Upper lobe of left lung (tissue), 6 donors: ENCODE measurements around the gene TMEM106C. TPM values are rescaled to one million over a fixed set of nuclear protein-coding genes. Genes with fewer than 3 reads are reported as not detected.
A peak's percentile ranks its signal among the peaks of the same experiment; 100 is the strongest.

Source experiments
- ATAC-seq, 2 donors: fragments of 200-7000 bp; cut with Tn5 transposase; one replicate each; pipeline ENCODE4 v1.9.1; 2022; ENCODE audit warnings: mild to moderate bottlenecking in 2 of 2, moderate library complexity in 2 of 2; ENCODE audit not compliant: low FRiP score in 2 of 2
- DNase-seq, 2 donors: peaks; one replicate each; pipeline ENCODE4 v3.0.0-alpha.2; 2019 to 2020
- H3K27ac ChIP-seq, 4 donors: fragments of 200-600 bp; sonication (generic); one replicate each; pipeline ENCODE4 v1.5.1; 2016 to 2019
- H3K27me3 ChIP-seq, 4 donors: fragments of 200-600 bp; sonication (generic); one replicate each; pipeline ENCODE4 v1.5.1; 2017 to 2019
- H3K36me3 ChIP-seq, 4 donors: fragments of 200-600 bp; sonication (generic); one replicate each; pipeline ENCODE4 v1.5.1; 2016 to 2019
- H3K4me1 ChIP-seq, 4 donors: fragments of 200-600 bp; sonication (generic); one replicate each; pipeline ENCODE4 v1.5.1; 2018 to 2019
- H3K4me3 ChIP-seq, 4 donors: fragments of 200-600 bp; sonication (generic); one replicate each; pipeline ENCODE4 v1.5.1; 2017 to 2019; ENCODE audit warnings: mild to moderate bottlenecking in 2 of 4, moderate library complexity in 1 of 4
- H3K9me3 ChIP-seq, 4 donors: fragments of 200-600 bp; sonication (generic); one replicate each; pipeline ENCODE4 v1.5.1; 2018 to 2019
- CTCF ChIP-seq, 6 experiments: fragments of 450-650 bp in 4 of 6; fragments of 200-600 bp in 2 of 6; sonication (generic) in 2 of 6; IDR thresholded peaks; one replicate each; pipeline ENCODE4 v1.5.1; 2016 to 2019; ENCODE audit warnings: antibody characterized with exemption in 6 of 6
- EP300 ChIP-seq, 4 donors: sonication (generic); formaldehyde crosslinking; IDR thresholded peaks; one replicate each; pipeline ENCODE4 v1.5.1; 2017; ENCODE audit warnings: antibody characterized with exemption in 4 of 4, control low read depth in 2 of 4
- POLR2A ChIP-seq, 4 donors: fragments of 450-650 bp; IDR thresholded peaks; one replicate each; pipeline ENCODE4 v1.5.1; 2016 to 2017; ENCODE audit warnings: antibody characterized with exemption in 4 of 4, mild to moderate bottlenecking in 2 of 4
- POLR2AphosphoS5 ChIP-seq, 2 donors: sonication (generic); formaldehyde crosslinking; IDR thresholded peaks; one replicate each; pipeline ENCODE4 v1.5.1; 2017; ENCODE audit warnings: antibody characterized with exemption in 2 of 2
- WGBS, 2 donors: methylation state at CpG; one replicate each; pipeline ENCODE4 v1.1.5; 2017 to 2018; 5-methylcytosine and 5-hydroxymethylcytosine counted together
- total RNA-seq, 6 donors: library from RNA; depleted of rRNA in 4 of 6; stranded (reverse); fragments of >200 nt in 4 of 6; gene quantifications; one replicate each; pipeline versions ENCODE4 v1.1.0 to v1.2.1, GENCODE V29; 2016 to 2021
- donor health status: DM: no; HTN: no; CAD: no; lungs with moderate emphysema.
- donor health status: DM: no; HTN: yes; CAD: no; lungs with severe emphysema.

The TMEM106C gene
- total RNA-seq, 6 donors from 2014 or later, result 32.8 to 90.6 (median 38.5) TPM

- no peak for TF ChIP-seq POLR2A (IDR thresholded peaks at IDR 0.05)
- H3K36me3 ChIP-seq, result no peaks in the 10 kb centered on the region
- no peak overlapping the region for H3K27ac ChIP-seq
- peaks cover 0 to 6% (median 1%) of the 10 kb centered on the region in 4 donors for H3K27me3 ChIP-seq
- H3K4me3 ChIP-seq, result no peak overlapping the region
- 70 to 79% methylated on average over 6 of the region's 6 CpGs for WGBS, 2 donors
- no peaks in the 10 kb centered on the region for H3K9me3 ChIP-seq
- H3K4me1 ChIP-seq, result peaks cover 0 to 9% (median 3%) of the 10 kb centered on the region in 4 donors
- DNase-seq (no peak), ATAC-seq (no peak)
These were observed 24.3 kb upstream of the TMEM106C start for GRCh38 chr12:47939009-47939601.

- 78 to 89% methylated on average over 10 of the region's 10 CpGs for WGBS, 2 donors
- TF ChIP-seq POLR2A (IDR thresholded peaks at IDR 0.05), result no peak
- no peak for TF ChIP-seq CTCF (IDR thresholded peaks at IDR 0.05)
- no peak for TF ChIP-seq POLR2AphosphoS5 (IDR thresholded peaks at IDR 0.05)
- TF ChIP-seq EP300 (IDR thresholded peaks at IDR 0.05), result no peak
- ATAC-seq, result no peak
- Histone ChIP-seq H3K9me3 (no peaks in the 10 kb centered on the region), H3K4me3 (no peak overlapping the region), H3K4me1 (peaks cover 0 to 9% (median 3%) of the 10 kb centered on the region in 4 donors), H3K27ac (no peak overlapping the region), H3K27me3 (peaks cover 0 to 6% (median 1%) of the 10 kb centered on the region in 4 donors), H3K36me3 (no peaks in the 10 kb centered on the region)
- DNase-seq, result peak in 1 of 2 donors; percentile 12
These were observed 22.5 kb upstream of the TMEM106C start for GRCh38 chr12:47940773-47941474.

- no peak for ATAC-seq
- no peaks in the 10 kb centered on the region for H3K36me3 ChIP-seq
- H3K4me3 ChIP-seq, result no peak overlapping the region
- H3K4me1 ChIP-seq, result peaks cover 0 to 9% (median 3%) of the 10 kb centered on the region in 4 donors
- peaks cover 0 to 6% (median 1%) of the 10 kb centered on the region in 4 donors for H3K27me3 ChIP-seq
- TF ChIP-seq CTCF (IDR thresholded peaks at IDR 0.05) (no peak), POLR2A (IDR thresholded peaks at IDR 0.05) (no peak), EP300 (IDR thresholded peaks at IDR 0.05) (no peak), POLR2AphosphoS5 (IDR thresholded peaks at IDR 0.05) (no peak)
- H3K27ac ChIP-seq, result no peak overlapping the region
- H3K9me3 ChIP-seq, result no peaks in the 10 kb centered on the region
- peak in 1 of 2 donors; percentile 14 for DNase-seq
- 78 to 84% methylated on average over 9 of the region's 9 CpGs for WGBS, 2 donors
These were observed 22.0 kb upstream of the TMEM106C start for GRCh38 chr12:47941475-47941780.

- no peak overlapping the region for H3K27ac ChIP-seq
These were observed 21.4 kb upstream of the TMEM106C start for GRCh38 chr12:47941871-47942613.

More at GRCh38 chr12:47941871-47942613, 21.4 kb upstream of the TMEM106C start:
- peak; percentile 4 to 78 for DNase-seq
- WGBS, 2 donors, result 33 to 49% methylated on average over 22 to 39 of the region's 40 CpGs
- Histone ChIP-seq H3K4me1 (peaks cover 0 to 15% (median 4%) of the 10 kb centered on the region in 4 donors), H3K27me3 (peaks cover 0 to 6% (median 1%) of the 10 kb centered on the region in 4 donors), H3K4me3 (no peak overlapping the region), H3K9me3 (no peaks in the 10 kb centered on the region), H3K36me3 (no peaks in the 10 kb centered on the region)
- ATAC-seq, result peak in 1 of 2 donors; percentile 17
- TF ChIP-seq EP300 (IDR thresholded peaks at IDR 0.05) (no peak), CTCF (IDR thresholded peaks at IDR 0.05) (peak in 2 of 6 experiments; percentile 18 to 38)
